HCT116 (cell line): ENCODE data around the gene DMPK. TPM values are rescaled to one million over a fixed set of nuclear protein-coding genes. Genes with fewer than 3 reads are reported as not detected.

ENCODE experiments used
- ATAC-seq: fragments of 200-7000 bp; cut with Tn5 transposase; 2 replicates; pipeline ENCODE4 v1.9.1; 2020; ENCODE audit warnings: mild to moderate bottlenecking, moderate library complexity
- BruUV-seq: library from RNA; stranded (reverse); fragments of 400-500 nt; replicated peaks from 2 replicates; lab custom pipeline; 2021; lab: Mats Ljungman, UMichigan
- CTCF ChIA-PET: fragments of 300-600 bp; sonication (Branson Sonifier 250); formaldehyde crosslinking; loops from one replicate; lab custom pipeline; 2021; ENCODE audit warnings: antibody characterized with exemption; lab: Charles Lee
- POLR2A ChIA-PET: fragments of 300-600, 350-600 bp; sonication (Branson Sonifier 250); formaldehyde crosslinking; loops from one replicate; lab custom pipeline; 2021; ENCODE audit warnings: antibody characterized with exemption; lab: Charles Lee
- RAD21 ChIA-PET, 2 experiments: fragments of 300-600 bp; sonication (Branson Sonifier 250); formaldehyde crosslinking; loops; one replicate each; lab custom pipeline; 2023; ENCODE audit warnings: low total read pairs in 2 of 2; ENCODE audit not compliant: uncharacterized antibody in 2 of 2, unreplicated experiment in 2 of 2, low non-redundant PET in 1 of 2; lab: Charles Lee
- DNase-seq: peaks from one replicate; pipeline ENCODE4 v3.0.0-alpha.2; 2010; ENCODE audit warnings: low read depth, low spot score
- H2AFZ ChIP-seq: fragments of 200-600 bp; shearing (Covaris generic), sonication (generic); 2 replicates; pipeline ENCODE4 v1.6.1; 2017; ENCODE audit warnings: low read depth, mixed run types, mixed read lengths, antibody characterized with exemption, low read length; ENCODE audit not compliant: poor library complexity, severe bottlenecking
- H3K27ac ChIP-seq: 2 replicates; pipeline ENCODE4 v1.5.1; 2012; ENCODE audit warnings: low read depth, low read length
- H3K27me3 ChIP-seq: fragments of 200-600 bp; sonication (generic); 2 replicates; pipeline ENCODE4 v1.6.1; 2016; ENCODE audit warnings: mixed run types, low read length, mixed read lengths; ENCODE audit not compliant: insufficient read depth
- H3K36me3 ChIP-seq, 2 experiments: fragments of 200-500 bp in 1 of 2; fragments of 200-600 bp in 1 of 2; sonication (Bioruptor generic) in 1 of 2; sonication (generic) in 1 of 2; 2 replicates each; pipeline versions ENCODE4 v1.5.1 to v1.6.1; 2014 to 2016; ENCODE audit warnings: low read length in 2 of 2, inconsistent platforms in 1 of 2, mixed read lengths in 1 of 2, mixed run types in 1 of 2; ENCODE audit not compliant: insufficient read depth in 2 of 2, control insufficient read depth in 1 of 2
- H3K4me1 ChIP-seq, 2 experiments: fragments of 200-600 bp in 1 of 2; sonication (generic) in 1 of 2; 2 replicates each; pipeline versions ENCODE4 v1.5.1 to v1.6.1; 2012 to 2017; ENCODE audit warnings: low read length in 2 of 2, inconsistent platforms in 1 of 2, mild to moderate bottlenecking in 1 of 2, mixed read lengths in 1 of 2, mixed run types in 1 of 2, moderate library complexity in 1 of 2; ENCODE audit not compliant: insufficient read depth in 2 of 2, control insufficient read depth in 1 of 2
- H3K4me2 ChIP-seq: fragments of 200-600 bp; sonication (generic); 2 replicates; pipeline ENCODE4 v1.6.1; 2017; ENCODE audit warnings: mixed run types, low read length, mixed read lengths
- H3K4me3 ChIP-seq, 2 experiments: fragments of 200-600 bp in 1 of 2; sonication (generic) in 1 of 2; replicated peaks in 1 of 2; 2 replicates each; pipeline ENCODE4 v1.5.1; 2011 to 2016; ENCODE audit warnings: low read length in 2 of 2, control low read depth in 1 of 2, low read depth in 1 of 2, mild to moderate bottlenecking in 1 of 2, mixed read lengths in 1 of 2, mixed run types in 1 of 2
- H3K79me2 ChIP-seq: fragments of 200-600 bp; sonication (generic); 2 replicates; pipeline ENCODE4 v1.6.1; 2017; ENCODE audit warnings: mild to moderate bottlenecking, mixed run types, low read length, moderate library complexity, mixed read lengths; ENCODE audit not compliant: insufficient read depth
- H3K9ac ChIP-seq: fragments of 200-600 bp; sonication (generic); 2 replicates; pipeline ENCODE4 v1.6.1; 2016; ENCODE audit warnings: low read length, mixed read lengths
- H3K9me2 ChIP-seq: fragments of 200-600 bp; sonication (generic), shearing (Covaris generic); 2 replicates; pipeline ENCODE4 v1.6.1; 2017; ENCODE audit warnings: mixed run types, mild to moderate bottlenecking, moderate library complexity; ENCODE audit not compliant: insufficient read depth
- H3K9me3 ChIP-seq, 2 experiments: fragments of 200-500 bp in 1 of 2; fragments of 200-600 bp in 1 of 2; sonication (Bioruptor generic) in 1 of 2; sonication (generic) in 1 of 2; 2 replicates each; pipeline ENCODE4 v1.6.1; 2014 to 2017; ENCODE audit warnings: low read length in 2 of 2, mixed read lengths in 2 of 2, inconsistent platforms in 1 of 2, low read depth in 1 of 2, mild to moderate bottlenecking in 1 of 2, mixed run types in 1 of 2, moderate library complexity in 1 of 2; ENCODE audit not compliant: control insufficient read depth in 1 of 2, insufficient read depth in 1 of 2
- H4K20me1 ChIP-seq: fragments of 200-600 bp; sonication (generic), shearing (Covaris generic); 2 replicates; pipeline ENCODE4 v1.6.1; 2017; ENCODE audit warnings: mixed run types, mild to moderate bottlenecking, moderate library complexity; ENCODE audit not compliant: insufficient read depth
- CBX3 ChIP-seq: IDR thresholded peaks from 2 replicates; pipeline ENCODE4 v1.6.1; 2012; ENCODE audit warnings: low read depth
- CEBPB ChIP-seq: IDR thresholded peaks from 2 replicates; pipeline ENCODE4 v1.6.1; 2012; ENCODE audit warnings: low read depth
- EGR1 ChIP-seq: IDR thresholded peaks from 2 replicates; pipeline ENCODE4 v1.6.1; 2012; ENCODE audit warnings: low read depth
- ELF1 ChIP-seq: IDR thresholded peaks from 2 replicates; pipeline ENCODE4 v1.6.1; 2012; ENCODE audit warnings: low read depth, borderline replicate concordance
- EZH2phosphoT487 ChIP-seq: fragments of 200-600 bp; IDR thresholded peaks from 2 replicates; pipeline ENCODE4 v1.6.1; 2018; ENCODE audit warnings: antibody characterized with exemption, borderline replicate concordance
- FOSL1 ChIP-seq: IDR thresholded peaks from 2 replicates; pipeline ENCODE4 v1.6.1; 2012; ENCODE audit warnings: low read depth
- POLR2AphosphoS5 ChIP-seq: IDR thresholded peaks from 2 replicates; pipeline ENCODE4 v1.6.1; 2011; ENCODE audit warnings: mild to moderate bottlenecking, low read depth, low read length, moderate library complexity
- RAD21 ChIP-seq: IDR thresholded peaks from 2 replicates; pipeline ENCODE4 v1.6.1; 2012; ENCODE audit warnings: low read depth, mild to moderate bottlenecking
- SP1 ChIP-seq: IDR thresholded peaks from 2 replicates; pipeline ENCODE4 v1.6.1; 2012; ENCODE audit warnings: low read depth
- TCF7L2 ChIP-seq: IDR thresholded peaks from 2 replicates; pipeline ENCODE4 v1.7.0; 2011; ENCODE audit warnings: borderline replicate concordance, inconsistent platforms; ENCODE audit not compliant: insufficient read depth, insufficient read length; ENCODE audit errors: extremely low read depth
- YY1 ChIP-seq: IDR thresholded peaks from 2 replicates; pipeline ENCODE4 v1.6.1; 2011; ENCODE audit warnings: low read length, low read depth, moderate library complexity, mild to moderate bottlenecking; ENCODE audit not compliant: insufficient replicate concordance; ENCODE audit errors: extremely low read depth
- ZFX ChIP-seq: fragments of 450-650 bp; IDR thresholded peaks from 2 replicates; pipeline ENCODE4 v1.6.1; 2017
- ZNF274 ChIP-seq: fragments of 200-500 bp; sonication (Bioruptor generic); IDR thresholded peaks from 2 replicates; pipeline ENCODE4 v1.6.1; 2014; ENCODE audit warnings: mild to moderate bottlenecking, low read depth, low read length, inconsistent platforms
- intact Hi-C: fragments of 100-400 bp; cut with micrococcal nuclease; formaldehyde crosslinking; loops from 2 replicates; pipeline ENCODE4 v1.10.0; 2022
- total RNA-seq: library from RNA; stranded (reverse); gene quantifications from one replicate; pipeline ENCODE4 v1.2.1, GENCODE V29; 2021; ENCODE audit not compliant: unreplicated experiment
- TF ChIP-seq, protein P1 (sequence below): IDR thresholded peaks from 2 replicates; pipeline ENCODE4 v1.6.1; 2012; ENCODE audit warnings: low read depth
- TF ChIP-seq, protein P2 (sequence below): IDR thresholded peaks from 2 replicates; pipeline ENCODE4 v1.6.1; 2012

Gene DMPK
- total RNA-seq, 1 experiment from 2014 or later, result 52.5 TPM

DNA sequence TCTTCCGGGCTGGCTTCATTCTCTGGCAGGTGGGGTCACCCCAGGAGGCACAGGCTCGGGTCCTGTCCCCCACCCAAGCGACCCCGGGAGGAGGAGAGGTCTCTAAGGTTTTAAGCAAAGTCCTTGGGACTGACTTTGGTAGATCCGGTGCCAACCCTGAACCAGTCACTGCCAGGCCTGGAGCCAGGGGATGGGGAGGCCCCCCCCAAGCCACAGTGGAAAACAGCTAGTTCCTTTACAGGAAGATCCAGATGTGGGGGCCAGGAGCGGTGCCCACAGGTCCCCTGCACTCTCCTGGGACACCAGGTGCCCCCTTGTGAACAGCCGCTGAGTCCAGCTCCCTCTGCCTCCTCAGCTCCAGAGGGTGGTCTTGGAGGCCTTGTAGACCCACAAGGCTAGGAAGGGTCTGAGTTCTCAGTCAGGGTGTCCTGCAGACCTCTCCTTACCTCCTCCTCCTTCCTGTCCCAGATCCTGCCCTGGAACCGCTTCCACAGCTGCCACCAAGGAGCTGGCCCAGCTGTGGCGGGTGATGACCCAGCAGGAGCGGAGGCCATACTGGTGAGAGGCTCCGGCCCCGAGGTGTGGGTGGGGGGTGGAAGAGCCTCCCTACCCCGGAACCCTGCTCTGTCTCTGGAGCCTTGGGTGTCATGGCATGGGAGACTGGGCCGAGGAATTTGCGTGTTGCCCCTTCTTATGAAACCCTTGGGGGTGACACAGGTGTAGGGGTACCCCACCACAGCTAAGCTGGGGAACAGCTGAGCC is 19.2 kb downstream of the DMPK start:
- Histone ChIP-seq H3K79me2 (no peaks in the 10 kb centered on the region), H3K27ac (no peak overlapping the region), H3K4me1 (peaks cover 6 to 30% of the 10 kb centered on the region in 2 experiments; a peak in 3 of 4 replicates), H3K9me2 (no peaks in the 10 kb centered on the region), H3K36me3 (no peaks in the 10 kb centered on the region), H3K27me3 (no peaks in the 10 kb centered on the region), H3K4me2 (no peak overlapping the region), H3K4me3 (no peak overlapping the region), H4K20me1 (no peaks in the 10 kb centered on the region), H3K9ac (no peak overlapping the region), H3K9me3 (no peaks in the 10 kb centered on the region), H2AFZ (no peak overlapping the region)
- BruUV-seq, result no TSS peak
- intact Hi-C loops, result no loop called here
- ChIA-PET RAD21 (no interaction called here), POLR2A (no interaction called here), CTCF (no interaction called here)
- TF ChIP-seq YY1, result no peak
- ATAC-seq (no peak), DNase-seq (no peak)

DNA sequence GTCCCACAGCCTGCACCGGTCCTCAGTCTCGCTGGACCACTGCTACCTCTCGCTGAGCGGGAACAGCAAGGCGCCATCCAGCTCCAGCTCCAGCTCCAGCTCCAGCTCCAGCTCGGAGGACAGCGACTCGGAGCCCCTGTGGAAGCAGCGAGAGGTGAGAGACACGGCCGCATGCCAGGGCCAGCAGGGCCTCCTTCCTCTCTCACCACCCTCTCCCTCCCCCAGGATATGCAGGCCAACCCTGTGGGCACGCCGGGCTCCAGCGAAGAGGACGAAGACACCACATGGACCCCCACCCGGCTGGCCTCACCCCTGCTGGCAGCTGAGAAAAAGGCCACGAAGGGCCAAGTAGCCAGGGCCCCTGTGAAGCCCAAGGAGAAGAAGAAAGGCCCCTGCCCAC is 20.6 kb downstream of the DMPK start:
- no peak overlapping the region for H3K9ac ChIP-seq
- no peaks in the 10 kb centered on the region for H3K36me3 ChIP-seq
- no peaks in the 10 kb centered on the region for H4K20me1 ChIP-seq
- RAD21 ChIA-PET, result no interaction called here
- CTCF ChIA-PET, result interaction anchor here (1.7 kb wide), 1 partner anchor 8 kb away, joined by 20 read pairs; the partner anchor contains the start of gene SIX5
- H3K9me2 ChIP-seq, result no peaks in the 10 kb centered on the region
- no peak for ATAC-seq
- no peaks in the 10 kb centered on the region for H3K9me3 ChIP-seq
- H3K27me3 ChIP-seq, result no peaks in the 10 kb centered on the region
- no peak overlapping the region for H2AFZ ChIP-seq
- H3K4me3 ChIP-seq, result no peak overlapping the region
- H3K27ac ChIP-seq, result no peak overlapping the region
- no peak for DNase-seq
- intact Hi-C loops, result no loop called here
- no peak overlapping the region for H3K4me2 ChIP-seq
- H3K4me1 ChIP-seq, result peaks cover 5 to 16% of the 10 kb centered on the region in 2 experiments; a peak in 3 of 4 replicates
- POLR2A ChIA-PET, result no interaction called here
- no peaks in the 10 kb centered on the region for H3K79me2 ChIP-seq
- BruUV-seq, result no TSS peak
- TF ChIP-seq ZFX (no peak), CEBPB (no peak), TCF7L2 (no peak), FOSL1 (no peak), RAD21 (no peak), SP1 (no peak), ZNF274 (no peak), ELF1 (no peak), CBX3 (no peak), EGR1 (no peak), EZH2phosphoT487 (no peak), POLR2AphosphoS5 (no peak)
- TF ChIP-seq, protein P1, sequence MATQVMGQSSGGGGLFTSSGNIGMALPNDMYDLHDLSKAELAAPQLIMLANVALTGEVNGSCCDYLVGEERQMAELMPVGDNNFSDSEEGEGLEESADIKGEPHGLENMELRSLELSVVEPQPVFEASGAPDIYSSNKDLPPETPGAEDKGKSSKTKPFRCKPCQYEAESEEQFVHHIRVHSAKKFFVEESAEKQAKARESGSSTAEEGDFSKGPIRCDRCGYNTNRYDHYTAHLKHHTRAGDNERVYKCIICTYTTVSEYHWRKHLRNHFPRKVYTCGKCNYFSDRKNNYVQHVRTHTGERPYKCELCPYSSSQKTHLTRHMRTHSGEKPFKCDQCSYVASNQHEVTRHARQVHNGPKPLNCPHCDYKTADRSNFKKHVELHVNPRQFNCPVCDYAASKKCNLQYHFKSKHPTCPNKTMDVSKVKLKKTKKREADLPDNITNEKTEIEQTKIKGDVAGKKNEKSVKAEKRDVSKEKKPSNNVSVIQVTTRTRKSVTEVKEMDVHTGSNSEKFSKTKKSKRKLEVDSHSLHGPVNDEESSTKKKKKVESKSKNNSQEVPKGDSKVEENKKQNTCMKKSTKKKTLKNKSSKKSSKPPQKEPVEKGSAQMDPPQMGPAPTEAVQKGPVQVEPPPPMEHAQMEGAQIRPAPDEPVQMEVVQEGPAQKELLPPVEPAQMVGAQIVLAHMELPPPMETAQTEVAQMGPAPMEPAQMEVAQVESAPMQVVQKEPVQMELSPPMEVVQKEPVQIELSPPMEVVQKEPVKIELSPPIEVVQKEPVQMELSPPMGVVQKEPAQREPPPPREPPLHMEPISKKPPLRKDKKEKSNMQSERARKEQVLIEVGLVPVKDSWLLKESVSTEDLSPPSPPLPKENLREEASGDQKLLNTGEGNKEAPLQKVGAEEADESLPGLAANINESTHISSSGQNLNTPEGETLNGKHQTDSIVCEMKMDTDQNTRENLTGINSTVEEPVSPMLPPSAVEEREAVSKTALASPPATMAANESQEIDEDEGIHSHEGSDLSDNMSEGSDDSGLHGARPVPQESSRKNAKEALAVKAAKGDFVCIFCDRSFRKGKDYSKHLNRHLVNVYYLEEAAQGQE, result no peak
- TF ChIP-seq, protein P2, sequence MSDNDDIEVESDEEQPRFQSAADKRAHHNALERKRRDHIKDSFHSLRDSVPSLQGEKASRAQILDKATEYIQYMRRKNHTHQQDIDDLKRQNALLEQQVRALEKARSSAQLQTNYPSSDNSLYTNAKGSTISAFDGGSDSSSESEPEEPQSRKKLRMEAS, result no peak
